CD4-positive, alpha-beta T cell treated with Interleukin-2 at 100 ng/mL for 4 hours (primary cell): ENCODE results near the gene TUSC7.

ENCODE experiments used
- DNase-seq: peaks from one replicate; pipeline ENCODE4 v3.0.0-alpha.2; 2020; ENCODE audit warnings: low spot score

TUSC7 gene

GRCh38 chr3:116709479-116709878 is at the start of gene TUSC7:
TUSC7 (plus strand) TSS chr3:116709779.
- no peak for DNase-seq

GRCh38 chr3:116661196-116661595 is 48.4 kb upstream of the TUSC7 start:
- no peak for DNase-seq

- DNase-seq, result no peak
Measured at GRCh38 chr3:116663161-116664110, 46.1 kb upstream of the TUSC7 start.

- DNase-seq, result no peak
Measured at GRCh38 chr3:116667324-116667723, 42.3 kb upstream of the TUSC7 start.

GRCh38 chr3:116667791-116668190 is 41.8 kb upstream of the TUSC7 start:
- no peak for DNase-seq

- no peak for DNase-seq
Measured at GRCh38 chr3:116669576-116669975, 40.0 kb upstream of the TUSC7 start.

GRCh38 chr3:116671151-116671550 is 38.4 kb upstream of the TUSC7 start:
- DNase-seq, result no peak

GRCh38 chr3:116678853-116679252 is 30.7 kb upstream of the TUSC7 start:
- DNase-seq, result no peak

GRCh38 chr3:116691041-116691440 is 18.5 kb upstream of the TUSC7 start:
- DNase-seq, result no peak

GRCh38 chr3:116701070-116701469 is 8.5 kb upstream of the TUSC7 start:
- DNase-seq, result no peak

- DNase-seq, result no peak
Measured at GRCh38 chr3:116702334-116702733, 7.2 kb upstream of the TUSC7 start.

- no peak for DNase-seq
Measured at GRCh38 chr3:116707531-116707930, 2.0 kb upstream of the TUSC7 start.

- DNase-seq, result no peak
Measured at GRCh38 chr3:116716490-116716889, 6.9 kb downstream of the TUSC7 start.

- no peak for DNase-seq
Measured at GRCh38 chr3:116717566-116717965, 8.0 kb downstream of the TUSC7 start.

- DNase-seq, result no peak
Measured at GRCh38 chr3:116728454-116728853, 18.9 kb downstream of the TUSC7 start.

- DNase-seq, result no peak
Measured at GRCh38 chr3:116734243-116734642, 24.7 kb downstream of the TUSC7 start.

GRCh38 chr3:116739678-116740077 is 30.1 kb downstream of the TUSC7 start:
- no peak for DNase-seq

GRCh38 chr3:116740293-116740692 is 30.7 kb downstream of the TUSC7 start:
- no peak for DNase-seq

- DNase-seq, result no peak
Measured at GRCh38 chr3:116741467-116741866, 31.9 kb downstream of the TUSC7 start.

- DNase-seq, result no peak
Measured at GRCh38 chr3:116743062-116743461, 33.5 kb downstream of the TUSC7 start.

GRCh38 chr3:116749388-116749787 is 39.8 kb downstream of the TUSC7 start:
- DNase-seq, result no peak

- no peak for DNase-seq
Measured at GRCh38 chr3:116757315-116757714, 47.7 kb downstream of the TUSC7 start.

GRCh38 chr3:116759316-116759715 is 49.7 kb downstream of the TUSC7 start:
- no peak for DNase-seq
